Cardiac fibroblast (primary cell): ENCODE data around the gene DNM3.

Experiments
- DNase-seq, 2 donors: peaks; one replicate each; pipeline versions ENCODE4 v3.0.0 to v3.0.0-alpha.2; 2010; ENCODE audit warnings: low read depth in 2 of 2
- H3K4me3 ChIP-seq, 2 donors: replicated peaks in 1 of 2; 1 replicate in 1 of 2; 2 replicates in 1 of 2; pipeline ENCODE4 v1.5.1; 2011; ENCODE audit warnings: low read depth in 2 of 2, low read length in 2 of 2, mild to moderate bottlenecking in 2 of 2, moderate library complexity in 1 of 2
- TF ChIP-seq, protein P1 (sequence below): IDR thresholded peaks from one replicate; pipeline ENCODE4 v1.5.1; 2011; ENCODE audit warnings: low read depth, mild to moderate bottlenecking, low read length, inconsistent platforms

The DNM3 gene

GRCh38 chr1:172269644-172270043 is 428.3 kb downstream of the DNM3 start:
- H3K4me3 ChIP-seq = no peak overlapping the region
- peak; percentile 57 to 66 for DNase-seq
- TF ChIP-seq, protein P1, sequence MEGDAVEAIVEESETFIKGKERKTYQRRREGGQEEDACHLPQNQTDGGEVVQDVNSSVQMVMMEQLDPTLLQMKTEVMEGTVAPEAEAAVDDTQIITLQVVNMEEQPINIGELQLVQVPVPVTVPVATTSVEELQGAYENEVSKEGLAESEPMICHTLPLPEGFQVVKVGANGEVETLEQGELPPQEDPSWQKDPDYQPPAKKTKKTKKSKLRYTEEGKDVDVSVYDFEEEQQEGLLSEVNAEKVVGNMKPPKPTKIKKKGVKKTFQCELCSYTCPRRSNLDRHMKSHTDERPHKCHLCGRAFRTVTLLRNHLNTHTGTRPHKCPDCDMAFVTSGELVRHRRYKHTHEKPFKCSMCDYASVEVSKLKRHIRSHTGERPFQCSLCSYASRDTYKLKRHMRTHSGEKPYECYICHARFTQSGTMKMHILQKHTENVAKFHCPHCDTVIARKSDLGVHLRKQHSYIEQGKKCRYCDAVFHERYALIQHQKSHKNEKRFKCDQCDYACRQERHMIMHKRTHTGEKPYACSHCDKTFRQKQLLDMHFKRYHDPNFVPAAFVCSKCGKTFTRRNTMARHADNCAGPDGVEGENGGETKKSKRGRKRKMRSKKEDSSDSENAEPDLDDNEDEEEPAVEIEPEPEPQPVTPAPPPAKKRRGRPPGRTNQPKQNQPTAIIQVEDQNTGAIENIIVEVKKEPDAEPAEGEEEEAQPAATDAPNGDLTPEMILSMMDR = no peak

DNA sequence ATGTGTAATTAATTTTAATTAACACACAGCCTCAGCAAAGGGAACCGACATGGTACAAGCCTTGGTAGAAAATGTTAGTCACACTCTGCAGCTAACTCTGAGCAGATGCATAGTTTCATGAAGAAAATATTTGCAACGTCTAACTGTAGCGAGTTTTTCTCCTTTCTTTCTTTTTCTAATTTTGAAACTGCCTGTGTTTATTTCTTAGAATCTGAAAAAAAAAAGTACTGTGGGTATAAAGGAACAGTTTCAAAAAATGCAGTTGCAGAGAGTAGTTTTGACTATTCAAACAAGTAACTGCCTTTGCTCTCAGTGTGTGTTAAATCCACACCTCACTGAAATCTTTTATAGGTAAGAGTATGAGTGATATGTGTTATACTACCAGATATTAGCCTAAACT is 429.3 kb downstream of the DNM3 start:
- peak; percentile 15 to 30 for DNase-seq
- H3K4me3 ChIP-seq = no peak overlapping the region
- TF ChIP-seq, protein P1 = no peak

DNA sequence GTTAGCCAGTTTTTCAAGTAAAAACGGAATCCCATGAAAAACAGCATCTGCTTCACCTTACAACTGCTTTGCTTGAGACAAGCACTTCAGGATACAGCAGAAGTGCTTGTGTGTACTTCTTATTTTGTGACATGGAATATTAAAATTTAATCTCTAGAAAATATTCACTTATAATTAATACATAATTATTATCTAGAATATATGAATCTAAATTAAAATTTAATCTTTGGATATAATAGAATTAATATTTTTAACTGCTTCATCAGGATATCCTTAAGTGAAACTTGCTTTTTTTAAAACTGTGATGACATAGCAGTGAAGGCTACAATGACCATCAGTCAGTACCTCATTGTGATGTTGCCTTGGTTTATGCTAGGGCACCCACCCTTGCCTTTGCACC is 430.8 kb downstream of the DNM3 start:
- TF ChIP-seq, protein P1 = no peak
- no peak overlapping the region for H3K4me3 ChIP-seq
- no peak for DNase-seq

- TF ChIP-seq, protein P1 = no peak
- peak in 1 of 2 donors; percentile 60 for DNase-seq
- H3K4me3 ChIP-seq = no peak overlapping the region
Measured at GRCh38 chr1:172273647-172274396, 432.5 kb downstream of the DNM3 start.

DNA sequence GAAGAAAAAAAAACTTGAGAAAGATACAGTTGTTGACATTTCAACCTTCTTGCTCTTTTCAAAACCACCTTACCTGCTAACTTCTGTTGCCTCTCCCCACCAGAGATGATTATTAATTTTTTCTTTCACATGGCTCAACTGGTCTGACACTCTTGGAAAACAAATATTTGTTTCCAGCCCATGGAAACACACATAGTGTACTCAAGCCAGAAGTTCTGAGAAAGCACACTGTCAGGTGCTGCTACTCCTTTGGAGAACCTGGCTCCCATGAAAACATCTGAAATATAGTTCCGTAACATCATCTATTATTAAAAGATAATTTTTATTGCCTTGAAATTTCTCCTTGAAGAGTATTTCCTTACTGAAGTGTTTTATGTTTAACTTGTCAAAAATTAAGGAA is 434.2 kb downstream of the DNM3 start:
- no peak overlapping the region for H3K4me3 ChIP-seq
- TF ChIP-seq, protein P1 = no peak
- DNase-seq = no peak

- no peak for DNase-seq
- H3K4me3 ChIP-seq = no peak overlapping the region
- TF ChIP-seq, protein P1 = no peak
Measured at GRCh38 chr1:172276120-172276818, 435.0 kb downstream of the DNM3 start.
